ENCODE data around the gene SEC16A.

SEC16A gene

GRCh38 chr9:136499935-136500910 lies 17.4 kb upstream of the SEC16A start:
- no peak for DNase-seq

- DNase-seq, result no peak
Measured at GRCh38 chr9:136499071-136499934, 16.5 kb upstream of the SEC16A start.

- no peak for DNase-seq
Measured at GRCh38 chr9:136497916-136498695, 15.3 kb upstream of the SEC16A start.

DNA sequence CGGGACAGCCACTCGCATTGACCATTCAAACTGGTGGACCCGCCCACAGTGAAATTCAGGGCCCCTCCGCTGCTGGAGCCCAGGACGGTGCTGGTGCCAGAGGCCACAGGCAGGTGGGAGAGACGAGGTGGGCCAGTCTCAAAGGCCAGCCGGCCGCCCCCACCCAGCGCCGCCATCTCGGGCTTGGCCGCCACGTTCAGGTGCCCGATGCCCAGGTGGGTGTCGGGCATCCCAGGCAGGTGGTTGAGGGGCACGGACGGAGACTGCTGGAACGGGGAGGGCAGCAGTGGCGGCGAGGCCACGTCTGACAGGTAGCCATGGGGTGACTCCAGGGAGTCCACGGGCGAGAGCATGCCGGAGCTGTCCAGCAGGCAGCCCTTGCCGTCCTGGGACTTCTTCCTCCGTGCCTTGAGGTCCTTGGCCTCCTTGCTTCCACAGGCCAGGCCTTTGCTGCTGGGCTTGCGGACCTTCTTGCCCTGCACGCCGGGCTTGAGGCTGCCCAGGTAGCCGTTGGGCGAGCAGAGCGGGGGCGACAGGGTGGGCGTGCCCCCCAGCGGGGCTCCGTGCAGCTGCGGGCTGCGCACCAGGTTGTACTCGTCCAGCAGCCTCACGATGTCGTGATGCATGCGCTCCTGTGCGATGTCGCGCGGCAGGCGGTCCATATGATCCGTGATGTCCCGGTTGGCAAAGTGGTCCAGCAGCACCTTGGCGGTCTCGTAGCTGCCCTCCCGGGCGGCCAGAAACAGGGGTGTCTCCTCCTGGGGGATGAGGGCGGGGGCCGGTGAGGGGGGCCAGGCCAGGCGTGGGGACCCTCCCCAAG lies 14.2 kb upstream of the SEC16A start:
- DNase-seq, result no peak

DNA sequence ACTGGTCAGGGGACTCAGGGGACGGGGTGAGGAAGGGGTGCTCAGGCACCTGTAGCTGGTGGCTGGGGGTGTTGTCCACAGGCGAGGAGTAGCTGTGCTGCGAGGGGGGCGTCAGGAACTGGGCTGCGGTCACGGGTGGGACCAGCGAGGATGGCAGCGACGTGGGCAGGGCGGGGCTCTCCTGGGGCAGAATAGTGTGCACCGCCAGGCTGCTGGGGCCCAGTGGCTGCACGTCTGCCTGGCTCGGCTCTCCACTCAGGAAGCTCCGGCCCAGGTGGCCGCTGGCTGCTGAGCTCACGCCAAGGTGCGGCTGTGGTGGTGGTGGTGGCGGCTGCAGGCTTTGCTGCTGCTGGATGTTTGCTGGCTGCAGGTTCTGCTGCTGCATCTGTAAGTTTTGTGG lies 13.3 kb upstream of the SEC16A start:
- DNase-seq, result no peak

- no peak for DNase-seq
Measured at GRCh38 chr9:136495238-136495800, 12.5 kb upstream of the SEC16A start.

- no peak for DNase-seq
Measured at GRCh38 chr9:136494531-136495215, 11.8 kb upstream of the SEC16A start.

DNA sequence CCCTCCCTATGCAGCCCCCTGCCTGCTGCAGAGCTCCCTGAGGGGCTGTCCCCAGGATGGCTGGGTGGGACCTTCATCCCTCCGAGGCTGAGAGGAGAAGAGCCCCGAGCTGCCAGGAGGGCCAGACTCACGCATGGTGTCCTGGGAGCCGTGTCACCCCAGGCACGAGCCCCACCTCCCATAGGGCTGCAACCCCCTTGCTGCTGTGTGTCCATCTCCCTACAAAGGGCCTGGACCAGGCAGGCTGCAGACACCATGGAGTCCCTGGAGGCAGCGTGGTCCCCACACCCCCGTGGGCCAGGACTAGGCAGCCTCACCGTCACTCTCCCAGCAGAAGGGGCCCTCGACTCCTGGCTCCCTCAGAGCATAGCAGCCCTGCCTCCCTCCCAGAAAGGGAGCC lies 11.2 kb upstream of the SEC16A start:
- DNase-seq, result no peak

GRCh38 chr9:136493567-136493971 lies 10.7 kb upstream of the SEC16A start:
- no peak for DNase-seq

DNA sequence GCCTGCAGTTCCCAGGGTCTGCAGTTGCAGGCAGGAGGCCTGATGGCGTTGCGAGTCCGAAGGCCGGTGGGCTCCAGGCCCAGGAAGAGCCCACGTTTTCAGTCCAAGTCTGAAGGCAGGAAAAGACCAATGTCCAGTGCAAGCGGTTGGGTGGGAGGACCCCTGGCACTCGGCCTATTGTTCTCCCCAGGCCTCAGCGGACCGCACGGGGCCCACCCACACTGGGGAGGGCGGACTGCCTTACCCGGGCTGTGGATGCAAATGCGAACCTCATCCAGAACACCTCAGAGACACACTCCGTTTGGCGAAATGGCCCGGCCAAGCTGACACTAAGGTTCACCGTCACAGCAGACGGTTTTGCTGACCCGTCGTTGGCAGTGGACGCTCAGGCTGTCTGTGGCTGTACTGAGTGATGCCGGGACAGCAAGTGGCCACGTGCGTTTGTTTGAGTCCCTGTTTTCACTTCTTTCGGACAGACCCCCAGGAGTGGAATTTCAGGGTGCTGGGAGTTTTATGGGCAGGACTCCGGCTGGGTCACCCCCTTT lies 10.2 kb upstream of the SEC16A start:
- DNase-seq, result no peak

- no peak for DNase-seq
Measured at GRCh38 chr9:136489731-136490130, 6.9 kb upstream of the SEC16A start.

DNA sequence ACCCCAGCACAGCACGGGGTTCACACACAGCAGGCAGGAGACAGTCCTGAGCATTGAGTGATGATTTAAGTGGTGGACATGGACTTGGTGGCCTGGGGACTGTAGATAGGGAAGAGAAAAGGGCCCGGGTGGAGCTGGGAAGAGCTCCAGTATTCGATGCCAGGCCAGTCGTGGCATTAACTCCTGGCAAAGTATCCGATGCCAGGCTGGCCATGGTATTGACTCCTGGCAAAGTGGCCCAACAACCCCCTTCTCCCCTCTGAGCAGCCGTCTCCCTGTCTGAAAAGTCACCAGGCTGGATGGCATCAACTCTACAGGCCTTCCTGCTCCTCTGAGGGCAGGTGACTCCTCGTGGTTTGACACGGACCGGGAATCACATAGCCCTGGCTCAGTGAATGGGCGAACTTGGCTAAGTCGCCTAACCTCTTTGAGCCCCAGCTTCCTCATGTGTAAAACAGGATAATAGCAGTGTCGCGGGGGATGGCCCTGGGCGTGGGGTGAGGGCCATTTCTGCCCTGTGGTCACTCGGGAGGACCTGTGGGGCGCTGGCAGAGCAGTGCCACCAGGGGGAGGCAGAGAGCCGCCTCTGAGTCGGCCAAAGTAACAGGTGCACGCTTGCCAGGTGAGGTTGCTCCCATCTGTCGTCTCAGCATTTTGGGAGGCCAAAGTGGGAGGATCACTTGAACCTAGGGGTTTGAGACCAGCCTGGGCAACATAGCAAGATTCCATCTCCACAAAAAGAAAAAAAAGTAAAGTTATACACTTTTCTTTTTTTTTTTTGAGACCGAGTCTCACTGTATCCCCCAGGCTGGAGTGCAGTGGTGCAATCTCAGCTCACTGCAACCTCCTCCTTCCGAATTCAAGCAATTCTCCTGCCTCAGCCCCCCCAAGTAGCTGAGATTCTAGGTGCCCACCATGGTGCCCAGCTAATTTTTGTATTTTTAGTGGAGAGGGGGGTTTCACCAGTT lies 5.7 kb upstream of the SEC16A start:
- peak; percentile 79 for DNase-seq

DNA sequence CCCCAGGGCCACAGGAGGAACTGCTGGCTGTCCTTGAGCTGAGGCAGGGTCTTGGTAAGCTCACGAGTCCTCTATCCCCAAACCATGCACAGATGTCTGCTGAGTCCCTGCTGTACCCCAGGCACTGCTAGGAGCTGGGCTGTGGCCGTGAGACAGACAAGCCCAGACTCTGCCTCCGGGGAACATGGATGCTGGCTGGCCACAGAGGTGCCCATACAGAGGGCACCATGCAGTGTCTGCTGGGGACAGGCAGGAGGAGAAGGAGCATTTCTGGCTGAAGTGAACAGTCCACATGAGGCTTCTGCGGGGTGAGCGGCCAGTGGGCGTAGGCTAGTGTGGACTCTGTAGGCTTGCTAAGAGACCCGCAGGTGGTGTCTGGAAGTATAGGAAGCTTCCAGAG lies 4.8 kb upstream of the SEC16A start:
- no peak for DNase-seq

- DNase-seq, result no peak
Measured at GRCh38 chr9:136486823-136487620, 4.2 kb upstream of the SEC16A start.

- no peak for DNase-seq
Measured at GRCh38 chr9:136486131-136486530, 3.3 kb upstream of the SEC16A start.

DNA sequence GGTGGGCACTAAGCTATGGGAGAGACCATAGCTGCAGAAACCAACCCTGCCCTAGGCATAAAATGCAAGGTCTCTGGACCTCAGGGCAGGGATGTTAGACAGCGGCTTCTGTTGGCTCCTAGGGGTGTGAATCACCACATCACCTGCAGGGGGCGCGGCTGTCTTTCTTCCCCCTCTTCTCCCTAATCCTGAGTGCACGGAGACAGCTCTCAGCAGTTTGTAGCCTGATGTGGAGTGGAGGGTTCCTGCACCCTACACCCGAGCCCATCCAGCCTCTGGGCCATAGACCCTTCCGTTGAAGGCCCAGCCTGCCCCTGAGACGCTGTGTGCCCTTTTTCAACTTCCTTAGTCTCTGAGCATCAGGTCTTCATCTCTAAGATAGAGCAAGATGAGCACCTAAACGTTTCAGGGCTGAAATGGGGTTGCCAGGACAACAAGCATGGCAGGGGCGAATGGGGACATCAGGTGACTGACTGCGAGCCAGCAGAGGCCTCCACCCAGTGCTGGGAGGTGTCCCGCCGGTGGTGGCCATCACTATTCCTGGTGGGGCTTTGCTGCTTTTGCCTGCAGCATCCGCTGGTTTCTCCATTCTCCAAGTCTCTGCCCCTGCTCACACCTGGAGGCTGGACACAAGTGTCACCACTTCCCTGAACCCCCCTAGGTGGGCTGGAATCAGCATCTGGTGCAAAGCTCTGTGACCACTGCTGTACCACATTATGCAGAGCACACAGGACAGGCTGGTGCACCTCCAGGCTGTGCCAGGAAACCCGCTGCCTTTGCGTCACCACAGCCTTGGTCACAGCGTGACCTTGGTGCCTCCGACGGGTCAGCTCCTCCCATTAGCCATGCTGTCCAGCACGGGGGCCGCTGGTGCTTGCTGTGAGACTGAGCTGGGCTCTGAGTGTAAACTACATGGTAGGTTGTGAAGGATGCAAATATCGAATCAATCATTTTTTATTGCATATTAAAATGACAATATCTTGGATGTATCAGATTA lies 2.5 kb upstream of the SEC16A start:
- DNase-seq, result peak; percentile 84

Data from CD4-positive, alpha-beta T cell treated with Interleukin-17A for 1 hour (primary cell).